ENCODE results near the gene TMEM150C.
"Not testable (repeated sequence)": the region's sequence is repeated elsewhere in the genome, so short reads cannot be mapped to it uniquely, and the experiment has no call there.

Gene TMEM150C

DNA sequence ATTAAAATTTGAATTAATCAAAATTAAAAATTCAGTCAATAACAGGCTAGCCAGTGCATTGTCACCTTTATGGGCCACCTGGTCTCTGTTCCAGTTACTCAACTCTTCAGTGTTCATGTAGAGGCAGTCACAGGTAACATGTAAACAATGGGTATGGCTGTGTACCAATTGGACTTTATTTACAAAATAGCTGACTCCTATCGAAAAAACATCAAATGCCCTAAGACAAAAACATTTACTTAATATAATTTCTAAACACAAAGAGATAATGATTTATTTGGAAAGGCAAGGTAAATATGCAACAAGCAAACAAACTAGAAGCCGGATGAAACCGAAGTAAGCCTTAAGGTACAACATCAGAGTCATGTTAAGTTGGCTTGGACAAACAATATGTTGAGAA, 8.8 kb downstream of the TMEM150C start:
- no peak for TF ChIP-seq PAX5 (IDR thresholded peaks at IDR 0.05; ENCODE audit: insufficient read depth, low read length, severe bottlenecking)
- TF ChIP-seq TAF1 (IDR thresholded peaks at IDR 0.05; ENCODE audit: low read depth, low read length) = no peak
- no peak for TF ChIP-seq POLR2AphosphoS5 (IDR thresholded peaks at IDR 0.05; ENCODE audit: low read depth, low read length)
- DNase-seq (ENCODE audit: insufficient read length, low spot score) = no peak
- FAIRE-seq = no peak

DNA sequence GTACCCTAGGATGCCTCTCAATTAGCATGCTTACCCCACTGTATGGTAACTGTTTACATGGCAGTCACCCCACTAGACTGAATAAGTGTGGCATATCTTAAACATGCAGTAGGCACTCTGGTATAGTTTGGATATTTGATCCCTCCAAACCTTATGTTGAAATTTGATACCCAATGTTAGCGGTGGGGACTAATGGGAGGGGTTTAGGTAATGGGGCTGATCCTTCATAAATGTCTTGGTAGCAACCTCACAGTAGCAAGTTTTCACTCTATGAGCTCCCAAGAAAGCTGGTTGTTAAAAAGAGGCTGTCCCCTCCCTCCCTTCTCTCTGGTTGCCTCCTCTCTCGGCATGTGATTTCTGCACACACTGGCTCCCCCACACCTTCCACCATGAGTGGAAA, 10.1 kb downstream of the TMEM150C start:
- TF ChIP-seq PAX5 (IDR thresholded peaks at IDR 0.05; ENCODE audit: insufficient read depth, low read length, severe bottlenecking) (no peak), POLR2AphosphoS5 (IDR thresholded peaks at IDR 0.05; ENCODE audit: low read depth, low read length) (no peak), TAF1 (IDR thresholded peaks at IDR 0.05; ENCODE audit: low read depth, low read length) (no peak), POU2F2 (IDR thresholded peaks at IDR 0.05; ENCODE audit: low read depth, low read length) (no peak)
- DNase-seq (ENCODE audit: insufficient read length, low spot score) = no peak
- no peak for FAIRE-seq

DNA sequence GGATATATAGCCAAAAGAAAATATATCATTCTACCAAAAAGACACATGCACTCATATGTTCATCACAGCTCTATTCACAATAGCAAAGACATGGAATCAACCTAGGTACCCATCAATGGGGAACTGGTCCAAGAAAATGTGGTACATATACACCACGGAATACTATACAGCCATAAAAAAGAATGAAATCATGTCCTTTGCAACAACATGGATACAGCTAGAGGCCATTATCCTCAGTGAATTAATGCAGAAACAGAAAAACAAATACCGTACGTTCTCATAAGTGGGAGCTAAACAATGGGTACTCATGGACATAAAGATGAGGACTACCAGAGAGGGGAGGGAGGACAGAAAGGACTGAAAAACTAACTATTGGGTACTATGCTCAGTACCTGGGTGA, 13.9 kb downstream of the TMEM150C start:
- FAIRE-seq; DNase-seq (ENCODE audit: insufficient read length, low spot score): not testable (repeated sequence)

DNA sequence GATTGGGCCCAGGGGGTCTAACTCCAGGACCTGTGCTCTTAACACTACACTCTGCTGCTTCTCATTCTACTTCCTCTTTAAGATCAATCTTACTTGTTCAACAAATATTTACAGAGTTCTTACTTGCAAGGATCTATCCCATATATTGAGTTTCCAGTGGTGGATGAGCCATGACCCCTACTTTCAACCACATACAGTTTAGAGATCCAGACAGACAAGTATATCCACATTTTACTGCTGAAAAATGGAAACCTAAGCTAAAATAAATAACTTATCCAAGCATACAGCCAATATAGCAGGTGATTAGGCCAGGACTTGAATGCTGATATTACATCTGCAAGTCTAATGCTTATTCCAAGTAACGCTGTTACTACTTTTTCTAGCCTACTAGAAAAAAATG, 18.7 kb downstream of the TMEM150C start:
- TF ChIP-seq PAX5 (IDR thresholded peaks at IDR 0.05; ENCODE audit: insufficient read depth, low read length, severe bottlenecking) (no peak), POLR2AphosphoS5 (IDR thresholded peaks at IDR 0.05; ENCODE audit: low read depth, low read length) (no peak), POLR2A (IDR thresholded peaks at IDR 0.05; ENCODE audit: low read depth, low read length) (no peak), SPI1 (IDR thresholded peaks at IDR 0.05; ENCODE audit: low read depth, low read length) (no peak), POU2F2 (IDR thresholded peaks at IDR 0.05; ENCODE audit: low read depth, low read length) (no peak), TAF1 (IDR thresholded peaks at IDR 0.05; ENCODE audit: low read depth, low read length) (no peak)
- no peak for FAIRE-seq
- DNase-seq (ENCODE audit: insufficient read length, low spot score) = no peak

DNA sequence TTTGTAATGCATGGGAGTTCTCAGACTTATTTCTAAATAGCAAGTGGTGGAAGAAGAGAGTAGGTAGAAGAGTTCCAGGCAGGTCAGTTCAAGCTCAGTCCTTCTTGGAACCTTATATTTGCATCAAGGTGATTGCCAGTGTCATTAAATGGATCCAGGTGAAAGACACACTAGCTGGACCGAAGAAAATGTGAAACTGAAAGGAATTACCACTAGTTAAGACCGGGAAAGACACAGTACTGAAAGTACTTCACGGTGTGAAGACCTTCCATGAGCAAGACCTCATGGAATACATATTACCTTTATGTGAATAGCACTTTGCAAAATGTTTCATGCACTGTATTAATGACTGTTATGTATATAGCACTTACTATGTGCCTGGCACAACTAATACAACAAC, 19.1 kb downstream of the TMEM150C start:
- FAIRE-seq (no peak), DNase-seq (ENCODE audit: insufficient read length, low spot score) (no peak)
- TF ChIP-seq POLR2AphosphoS5 (IDR thresholded peaks at IDR 0.05; ENCODE audit: low read depth, low read length) = no peak
- TF ChIP-seq POU2F2 (IDR thresholded peaks at IDR 0.05; ENCODE audit: low read depth, low read length) = no peak
- no peak for TF ChIP-seq PAX5 (IDR thresholded peaks at IDR 0.05; ENCODE audit: insufficient read depth, low read length, severe bottlenecking)
- no peak for TF ChIP-seq POLR2A (IDR thresholded peaks at IDR 0.05; ENCODE audit: low read depth, low read length)
- TF ChIP-seq SPI1 (IDR thresholded peaks at IDR 0.05; ENCODE audit: low read depth, low read length) = no peak
- no peak for TF ChIP-seq TAF1 (IDR thresholded peaks at IDR 0.05; ENCODE audit: low read depth, low read length)

DNA sequence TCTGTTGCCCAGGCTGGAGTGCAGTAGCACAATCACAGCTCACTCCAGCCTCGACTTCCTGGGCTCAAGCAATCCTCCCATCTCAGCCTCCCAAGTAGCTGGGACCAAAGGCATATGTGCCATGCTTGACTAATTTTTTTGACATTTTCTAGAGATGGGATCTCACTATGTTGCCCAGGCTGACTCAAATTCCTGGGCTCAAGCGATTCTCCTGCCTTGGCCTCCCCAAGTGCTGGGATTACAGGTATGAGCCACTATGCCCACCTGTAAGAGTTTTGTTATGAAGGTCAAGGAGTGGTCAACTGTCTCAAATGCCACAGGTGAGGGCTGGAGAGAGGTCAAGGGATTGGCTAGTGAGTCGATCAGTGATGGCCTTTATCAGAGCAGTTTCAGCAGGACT, 32.5 kb downstream of the TMEM150C start:
- no peak for TF ChIP-seq PAX5 (IDR thresholded peaks at IDR 0.05; ENCODE audit: insufficient read depth, low read length, severe bottlenecking)
- TF ChIP-seq POLR2AphosphoS5 (IDR thresholded peaks at IDR 0.05; ENCODE audit: low read depth, low read length) = no peak
- no peak for TF ChIP-seq POU2F2 (IDR thresholded peaks at IDR 0.05; ENCODE audit: low read depth, low read length)
- no peak for TF ChIP-seq SPI1 (IDR thresholded peaks at IDR 0.05; ENCODE audit: low read depth, low read length)
- no peak for TF ChIP-seq TAF1 (IDR thresholded peaks at IDR 0.05; ENCODE audit: low read depth, low read length)
- TF ChIP-seq POLR2A (IDR thresholded peaks at IDR 0.05; ENCODE audit: low read depth, low read length) = no peak
- FAIRE-seq (no peak), DNase-seq (ENCODE audit: insufficient read length, low spot score) (no peak)

DNA sequence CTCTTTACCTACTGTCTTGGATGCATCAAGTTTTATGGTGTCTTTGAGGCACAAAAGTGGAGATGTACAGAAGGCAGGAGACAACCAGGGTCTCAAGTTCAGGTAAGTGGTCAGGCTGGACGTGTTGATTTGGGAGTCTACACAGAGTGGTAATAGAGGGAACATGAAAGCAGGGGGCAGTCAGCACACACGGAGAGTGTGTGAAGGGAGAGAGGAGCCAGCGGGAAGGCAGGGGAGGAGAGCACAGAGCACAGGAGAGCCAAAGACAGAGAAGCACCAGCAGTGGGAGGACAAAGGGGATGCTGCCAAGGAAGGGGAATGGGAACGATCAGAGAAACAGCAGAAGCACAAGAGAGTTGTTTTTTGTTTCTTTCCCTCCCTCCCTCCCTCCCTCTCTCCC, 32.9 kb downstream of the TMEM150C start:
- no peak for FAIRE-seq
- DNase-seq (ENCODE audit: insufficient read length, low spot score) = no peak
- TF ChIP-seq SPI1 (IDR thresholded peaks at IDR 0.05; ENCODE audit: low read depth, low read length) = no peak
- TF ChIP-seq POLR2AphosphoS5 (IDR thresholded peaks at IDR 0.05; ENCODE audit: low read depth, low read length) = no peak
- no peak for TF ChIP-seq PAX5 (IDR thresholded peaks at IDR 0.05; ENCODE audit: insufficient read depth, low read length, severe bottlenecking)
- no peak for TF ChIP-seq POLR2A (IDR thresholded peaks at IDR 0.05; ENCODE audit: low read depth, low read length)
- TF ChIP-seq POU2F2 (IDR thresholded peaks at IDR 0.05; ENCODE audit: low read depth, low read length) = no peak

DNA sequence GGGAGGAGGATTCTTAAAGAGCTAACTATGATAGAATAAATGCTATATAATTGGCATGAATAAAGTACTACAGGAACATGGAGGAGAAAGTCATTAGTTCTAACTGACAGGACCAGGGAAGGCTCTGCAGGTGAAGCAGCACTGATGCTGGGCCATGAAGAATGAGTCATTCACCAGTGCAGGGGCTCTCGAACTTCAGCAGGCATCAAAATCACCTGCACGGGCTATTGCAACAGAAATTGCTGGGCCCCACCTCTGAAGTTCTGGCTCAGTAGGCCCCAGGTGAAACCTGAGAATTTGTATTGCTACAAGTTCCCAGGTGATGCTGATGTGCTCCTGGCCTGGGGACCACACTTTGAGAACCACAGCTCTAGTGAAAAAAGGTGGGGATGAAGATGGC, 33.7 kb downstream of the TMEM150C start:
- DNase-seq (ENCODE audit: insufficient read length, low spot score) = no peak
- no peak for FAIRE-seq
- TF ChIP-seq PAX5 (IDR thresholded peaks at IDR 0.05; ENCODE audit: insufficient read depth, low read length, severe bottlenecking) = no peak
- no peak for TF ChIP-seq POLR2A (IDR thresholded peaks at IDR 0.05; ENCODE audit: low read depth, low read length)
- TF ChIP-seq POU2F2 (IDR thresholded peaks at IDR 0.05; ENCODE audit: low read depth, low read length) = no peak
- TF ChIP-seq TAF1 (IDR thresholded peaks at IDR 0.05; ENCODE audit: low read depth, low read length) = no peak
- TF ChIP-seq POLR2AphosphoS5 (IDR thresholded peaks at IDR 0.05; ENCODE audit: low read depth, low read length) = no peak
- TF ChIP-seq SPI1 (IDR thresholded peaks at IDR 0.05; ENCODE audit: low read depth, low read length) = no peak

DNA sequence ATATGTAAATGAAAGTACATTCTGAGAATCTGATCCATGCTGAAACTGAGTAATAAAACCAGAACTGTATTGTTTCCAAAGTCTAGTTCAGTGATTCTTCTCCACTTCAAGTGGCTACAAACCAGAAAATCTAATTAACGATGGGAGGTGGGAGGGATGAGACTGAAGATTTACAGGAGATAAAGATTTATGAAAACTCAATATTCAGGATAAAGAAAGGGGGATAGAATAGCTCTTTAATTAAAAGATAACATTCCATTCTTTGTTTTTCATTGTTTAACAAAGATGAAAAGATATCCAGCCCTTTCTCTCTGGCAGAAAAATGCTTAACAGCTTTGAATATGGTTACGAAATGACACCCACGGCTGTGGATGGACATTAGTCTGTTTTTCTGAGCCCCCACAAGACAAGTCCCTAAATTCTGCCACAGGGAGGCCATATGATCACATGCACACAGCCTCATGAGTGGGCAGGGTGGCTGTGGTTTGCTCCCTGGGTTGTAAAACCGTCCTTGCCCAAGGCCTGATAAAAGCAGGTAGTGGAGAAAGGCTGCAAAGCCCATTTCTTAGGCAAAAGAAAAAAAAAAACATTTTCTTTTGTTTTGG, 36.4 kb downstream of the TMEM150C start:
- TF ChIP-seq SPI1 (IDR thresholded peaks at IDR 0.05; ENCODE audit: low read depth, low read length) (no peak), POU2F2 (IDR thresholded peaks at IDR 0.05; ENCODE audit: low read depth, low read length) (no peak), PAX5 (IDR thresholded peaks at IDR 0.05; ENCODE audit: insufficient read depth, low read length, severe bottlenecking) (no peak), TAF1 (IDR thresholded peaks at IDR 0.05; ENCODE audit: low read depth, low read length) (no peak), POLR2AphosphoS5 (IDR thresholded peaks at IDR 0.05; ENCODE audit: low read depth, low read length) (no peak), POLR2A (IDR thresholded peaks at IDR 0.05; ENCODE audit: low read depth, low read length) (no peak)
- FAIRE-seq (no peak), DNase-seq (ENCODE audit: insufficient read length, low spot score) (no peak)

DNA sequence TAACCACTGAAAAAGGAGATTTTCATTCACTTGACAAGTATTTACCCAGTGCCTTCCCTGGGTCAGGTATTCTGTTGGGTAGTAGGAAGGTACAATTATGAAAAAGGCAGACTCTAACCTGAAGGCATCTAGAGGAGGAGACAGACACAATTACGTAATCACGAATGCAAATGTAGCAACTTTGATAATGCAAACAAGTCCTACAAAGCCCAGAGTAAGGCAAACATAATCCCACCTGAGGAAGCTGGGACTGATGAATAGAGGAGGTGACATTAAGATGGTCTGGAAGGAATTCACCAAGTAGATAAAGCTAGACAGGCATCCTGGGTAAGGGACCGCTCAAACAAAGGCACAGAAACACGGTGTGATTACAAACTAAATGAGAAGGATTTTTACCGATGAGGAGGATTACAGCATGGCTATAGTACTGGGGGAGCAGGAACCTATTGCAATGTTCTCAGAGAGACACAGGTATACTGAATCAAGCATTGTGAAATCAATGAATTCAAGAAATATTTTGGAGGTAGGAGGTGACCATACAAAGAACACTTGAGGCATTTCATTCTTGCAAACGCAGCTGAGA, 37.1 kb downstream of the TMEM150C start:
- FAIRE-seq (no peak), DNase-seq (ENCODE audit: insufficient read length, low spot score) (no peak)
- TF ChIP-seq PAX5 (IDR thresholded peaks at IDR 0.05; ENCODE audit: insufficient read depth, low read length, severe bottlenecking) = no peak
- TF ChIP-seq TAF1 (IDR thresholded peaks at IDR 0.05; ENCODE audit: low read depth, low read length) = no peak
- no peak for TF ChIP-seq POU2F2 (IDR thresholded peaks at IDR 0.05; ENCODE audit: low read depth, low read length)
- no peak for TF ChIP-seq SPI1 (IDR thresholded peaks at IDR 0.05; ENCODE audit: low read depth, low read length)
- TF ChIP-seq POLR2AphosphoS5 (IDR thresholded peaks at IDR 0.05; ENCODE audit: low read depth, low read length) = no peak
